Pericardium fibroblast (primary cell): ENCODE measurements around the gene CELF3. TPM values are rescaled to one million over a fixed set of nuclear protein-coding genes. Genes with fewer than 3 reads are reported as not detected.

Source experiments
- total RNA-seq: library from RNA; depleted of rRNA; stranded (reverse); fragments of >200 nt; gene quantifications from 2 replicates; pipeline ENCODE4 v1.2.3, GENCODE V29; 2015

The CELF3 gene
- total RNA-seq = not detected in 2 replicates

GRCh38 chr1:151716771-151717631 lies at the start of gene CELF3:
Gene CELF3 (minus strand): TSS chr1:151716803. CDS start chr1:151716020, 783 bp downstream.

GRCh38 chr1:151762941-151763921 lies 46.6 kb upstream of the CELF3 start, which contains the start of gene MRPL9:
Gene MRPL9 (minus strand): TSS chr1:151763496. CDS start chr1:151763479, 17 bp downstream.

GRCh38 chr1:151720974-151721787 lies 4.6 kb upstream of the CELF3 start, which contains the start of gene RIIAD1:
Gene RIIAD1 (plus strand): TSS chr1:151721522. CDS start chr1:151721537, 15 bp downstream.

Other genes with a start within 250 kb of the CELF3 start
- under 0.01 and 2.5 TPM in 2 replicates for gene CGN, start 205.4 kb downstream of the CELF3 start, total RNA-seq
- gene TUFT1, start 176.5 kb downstream of the CELF3 start, total RNA-seq = 3.6 and 16.2 TPM in 2 replicates
- 13.0 and 13.3 TPM in 2 replicates for gene SNX27, start 104.8 kb downstream of the CELF3 start, total RNA-seq
- gene RIIAD1, start 4.7 kb upstream of the CELF3 start, total RNA-seq = not detected in 2 replicates
- 46.2 and 51.9 TPM in 2 replicates for gene MRPL9, start 46.7 kb upstream of the CELF3 start, total RNA-seq
- 1.0 and 1.5 TPM in 2 replicates for gene TDRKH, start 73.7 kb upstream of the CELF3 start, total RNA-seq
- not detected in 2 replicates for gene LINGO4, start 88.6 kb upstream of the CELF3 start, total RNA-seq
- under 0.01 TPM in 1 of 2 replicates, not detected in the other for gene RORC, start 115.0 kb upstream of the CELF3 start, total RNA-seq
- not detected in 2 replicates for gene C2CD4D, start 123.0 kb upstream of the CELF3 start, total RNA-seq
- not detected in 2 replicates for gene THEM5, start 136.9 kb upstream of the CELF3 start, total RNA-seq
- 10.0 and 17.0 TPM in 2 replicates for gene THEM4, start 192.7 kb upstream of the CELF3 start, total RNA-seq